Measurements from ENCODE around the gene UCKL1.
A peak's percentile ranks its signal among the peaks of the same experiment; 100 is the strongest.

DNA sequence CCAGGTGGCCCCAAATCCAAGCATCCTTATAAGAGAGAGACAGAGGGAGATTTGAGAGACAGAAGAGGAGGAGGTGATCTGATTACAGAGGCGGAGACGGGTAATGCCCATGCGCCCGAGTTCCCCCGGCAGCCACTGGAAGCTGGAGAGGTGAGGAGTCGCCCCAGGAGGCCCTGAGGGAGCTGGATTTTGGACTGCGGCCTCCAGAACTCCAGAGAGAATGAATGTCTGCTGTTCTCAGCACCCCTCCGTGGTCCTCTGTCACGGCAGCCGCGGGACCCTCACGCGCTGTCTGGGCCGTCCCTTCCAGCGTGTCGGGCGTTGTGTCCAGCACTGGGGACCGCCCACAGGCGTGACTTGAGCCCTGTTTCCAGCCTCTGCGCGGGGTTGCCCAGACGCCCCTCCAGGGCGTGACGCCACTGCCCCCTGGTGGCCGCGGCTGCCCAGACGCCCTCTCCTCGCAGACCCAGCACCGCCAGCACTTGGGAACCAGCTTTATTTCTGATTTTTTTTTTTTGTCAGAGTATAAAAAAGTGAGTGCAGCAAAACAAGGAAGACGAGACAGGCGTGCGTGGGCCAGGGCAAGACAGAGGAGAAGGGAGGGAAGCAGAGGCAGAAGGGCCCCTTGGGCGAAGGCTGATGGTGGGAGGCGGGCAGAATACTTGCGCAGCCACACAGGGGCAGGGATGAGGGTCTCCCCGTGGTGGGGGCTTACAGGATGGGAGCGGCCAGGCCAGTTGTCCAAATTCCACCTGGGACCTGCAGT lies 17.6 kb upstream of the UCKL1 start:
- TF ChIP-seq CTCF (IDR thresholded peaks at IDR 0.05; ENCODE audit: insufficient read depth, low read length, poor library complexity, severe bottlenecking) (peak; percentile 94), EZH2phosphoT487 (conservative IDR thresholded peaks at IDR 0.05; ENCODE audit: low read length) (no peak)
